ENCODE data around the gene PIEZO2.
"Not testable (repeated sequence)": the region's sequence is repeated elsewhere in the genome, so short reads cannot be mapped to it uniquely, and the experiment has no call there.

Gene PIEZO2

DNA sequence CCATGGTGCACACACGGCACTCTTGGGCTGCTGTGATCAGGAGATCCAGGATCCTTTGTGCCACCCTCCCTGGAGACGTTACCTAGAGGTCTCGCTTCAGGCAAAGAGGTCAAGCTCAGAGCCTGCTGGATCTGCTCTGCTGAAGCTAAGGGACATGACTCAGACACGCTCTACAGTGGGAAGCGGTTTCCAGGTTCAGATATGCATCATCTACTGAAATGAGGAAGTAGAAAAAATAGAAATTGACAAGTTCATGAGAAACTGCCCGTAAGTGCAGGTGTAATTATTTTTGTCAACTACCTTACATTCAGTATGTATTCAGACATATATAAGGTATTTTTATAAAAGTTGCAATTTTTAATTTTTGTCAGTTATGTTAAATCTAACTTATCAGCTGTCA lies 520.3 kb downstream of the PIEZO2 start:
- not testable (repeated sequence) for DNase-seq (ENCODE audit: insufficient read length, low spot score)
- 0 out of 2 replicates have a peak, but pooled peaks have one; percentile 38 for TF ChIP-seq POLR2AphosphoS5 (IDR thresholded peaks at IDR 0.05; ENCODE audit: low read depth, low read length)
- TF ChIP-seq SPI1 (IDR thresholded peaks at IDR 0.05; ENCODE audit: low read depth, low read length): peak; percentile 70
- FAIRE-seq: peak; percentile 94

DNA sequence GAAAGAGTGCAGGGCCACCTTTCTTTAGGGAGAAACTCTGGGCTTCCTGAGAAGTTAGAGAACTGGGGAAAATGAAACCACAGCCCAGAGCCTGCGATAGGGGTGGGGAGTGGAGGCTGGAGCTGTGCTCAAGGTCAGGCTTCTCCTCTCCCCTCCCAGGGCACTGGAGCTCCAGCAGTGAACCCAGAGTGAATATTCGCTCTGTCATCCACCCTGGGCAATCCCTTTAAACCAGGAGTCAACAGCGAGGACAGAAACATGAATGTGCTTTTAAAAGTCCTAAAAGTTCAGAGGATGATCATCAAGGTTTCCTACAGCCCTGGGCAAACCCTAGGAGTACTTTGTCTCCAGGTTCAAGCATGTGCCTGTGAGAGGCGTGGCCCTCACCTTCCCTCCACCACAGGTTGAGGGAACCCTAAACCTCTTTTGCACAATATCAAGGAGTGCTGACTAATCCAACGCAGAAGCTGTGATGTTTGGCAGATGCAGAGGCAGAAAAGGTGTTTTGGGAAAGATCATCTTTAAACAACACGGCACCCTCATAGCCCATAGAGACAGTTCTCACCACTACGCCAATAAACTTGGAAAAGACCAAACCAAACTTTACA lies 522.7 kb downstream of the PIEZO2 start:
- not testable (repeated sequence) for DNase-seq (ENCODE audit: insufficient read length, low spot score)
- FAIRE-seq: peak; percentile 63

DNA sequence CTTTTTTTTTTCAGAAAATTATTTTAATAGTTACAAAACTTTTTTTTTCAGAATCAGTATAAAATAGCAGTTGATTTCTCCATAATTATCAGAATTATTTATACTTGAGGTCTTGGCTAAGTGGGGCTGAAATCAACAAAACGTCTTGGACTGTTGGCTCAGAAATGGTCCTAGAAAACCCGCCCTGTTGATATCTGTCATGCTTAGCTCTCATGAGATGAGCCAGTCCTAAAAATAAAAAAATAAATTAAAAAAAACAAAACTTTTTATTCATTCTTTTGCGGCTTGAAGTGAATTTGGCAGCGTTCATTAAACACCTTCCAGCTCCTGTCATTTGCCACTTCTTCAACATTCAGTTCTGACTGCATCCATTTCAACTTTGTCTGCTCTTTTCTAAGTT lies 525.8 kb downstream of the PIEZO2 start:
- not testable (repeated sequence) for FAIRE-seq; DNase-seq (ENCODE audit: insufficient read length, low spot score)

DNA sequence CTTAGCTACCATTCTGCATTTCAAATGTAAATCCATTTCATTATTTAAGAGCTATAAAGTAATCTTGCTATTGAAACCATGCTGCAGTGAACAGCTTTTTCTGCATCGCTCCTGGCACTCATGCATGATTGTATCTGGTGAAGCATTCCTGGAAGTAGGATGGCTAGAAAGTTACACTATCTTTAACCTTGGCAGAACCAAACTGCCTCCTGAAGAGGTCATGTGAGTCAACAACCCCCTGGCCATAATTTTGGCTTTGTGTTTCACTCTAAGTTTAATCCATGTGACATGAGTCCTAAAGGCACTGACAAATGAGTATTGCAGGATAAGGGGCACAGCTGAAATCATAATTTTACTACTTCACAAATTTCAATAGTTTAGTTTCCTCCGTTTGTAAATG lies 526.4 kb downstream of the PIEZO2 start:
- peak; percentile 85 for FAIRE-seq
- DNase-seq (ENCODE audit: insufficient read length, low spot score): not testable (repeated sequence)

DNA sequence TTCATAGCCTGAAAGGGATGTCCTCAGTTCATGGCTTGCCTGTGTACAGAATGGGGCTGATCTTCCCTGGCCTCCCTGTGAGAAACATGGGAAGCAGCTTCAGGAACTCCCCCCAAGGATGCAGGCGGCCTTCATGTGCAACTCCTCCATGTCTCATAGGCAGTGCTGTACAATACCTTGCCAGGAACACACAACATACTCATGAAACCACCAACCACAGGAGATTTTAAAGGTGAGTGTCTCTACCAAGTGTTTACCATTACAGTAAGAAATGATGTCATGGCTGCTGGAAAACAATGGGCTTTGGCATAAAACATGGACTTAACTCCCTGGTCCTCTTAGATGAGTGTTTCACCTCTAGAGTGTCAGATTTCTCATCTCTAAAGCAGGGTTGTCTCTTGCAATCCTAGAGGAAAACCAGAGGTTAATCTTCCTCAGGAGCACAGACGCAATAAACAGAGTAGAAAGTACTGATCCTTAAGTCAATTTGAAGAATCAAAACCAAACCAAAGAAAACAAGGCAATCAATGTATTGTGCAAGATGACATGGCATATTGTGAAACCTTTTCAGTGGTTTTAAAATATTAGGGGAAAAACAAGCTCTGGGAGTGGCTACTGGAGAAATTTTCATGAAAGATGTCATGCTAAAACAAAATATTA lies 528.6 kb downstream of the PIEZO2 start:
- DNase-seq (ENCODE audit: insufficient read length, low spot score): not testable (repeated sequence)
- peak; percentile 84 for FAIRE-seq

Measured in GM12891 (cell line).